ENCODE measurements around the gene SLC17A1.

GRCh38 chr6:25748049-25748448 is 83.8 kb downstream of the SLC17A1 start:
- TF ChIP-seq PKNOX1 (IDR thresholded peaks at IDR 0.05) = no peak
- no peak for TF ChIP-seq SMC3 (IDR thresholded peaks at IDR 0.05; ENCODE audit: borderline replicate concordance, low read length)
- TF ChIP-seq ZBTB40 (IDR thresholded peaks at IDR 0.05; ENCODE audit: borderline replicate concordance) = no peak
- TF ChIP-seq TCF7 (IDR thresholded peaks at IDR 0.05; ENCODE audit: borderline replicate concordance) = no peak
- TF ChIP-seq RAD51 (IDR thresholded peaks at IDR 0.05) = no peak
- no peak for TF ChIP-seq MEF2B (IDR thresholded peaks at IDR 0.05; ENCODE audit: partially characterized antibody, poor library complexity, severe bottlenecking)
- TF ChIP-seq CTCF (IDR thresholded peaks at IDR 0.05 in 2 of 3, conservative IDR thresholded peaks at IDR 0.05 in 1 of 3; ENCODE audit: control insufficient read depth in 2 of 3, extremely low read depth in 1 of 3, insufficient read depth in 1 of 3, low read depth in 3 of 3, low read length in 3 of 3) = no peak
- TF ChIP-seq POLR2A (IDR thresholded peaks at IDR 0.05; ENCODE audit: low read depth, low read length) = no peak
- no peak for TF ChIP-seq EZH2 (IDR thresholded peaks at IDR 0.05; ENCODE audit: borderline replicate concordance, control insufficient read depth, low read depth, low read length)

Measured in GM12878 (cell line).